T-cell (primary cell): ENCODE measurements around the gene RBM38. TPM values are rescaled to one million over a fixed set of nuclear protein-coding genes. Genes with fewer than 3 reads are reported as not detected.

Source experiments
- ATAC-seq, 4 experiments: fragments of 200-7000 bp in 3 of 4; fragments of 150-1000 bp in 1 of 4; cut with Tn5 transposase; replicated peaks in 1 of 4; 1 replicate in 3 of 4; 2 replicates in 1 of 4; pipeline ENCODE4 v1.10.0; 2021; ENCODE audit warnings: moderate library complexity in 3 of 4, mild to moderate bottlenecking in 2 of 4, moderate number of reproducible peaks in 1 of 4
- CTCF ChIA-PET, 2 donors: fragments of 300-600 bp; sonication (Branson Sonifier 250); formaldehyde crosslinking; loops; one replicate each; lab custom pipeline; 2022; ENCODE audit warnings: antibody characterized with exemption in 2 of 2; lab: Charles Lee
- POLR2A ChIA-PET, 2 donors: fragments of 300-600 bp; sonication (Branson Sonifier 250); formaldehyde crosslinking; loops; one replicate each; lab custom pipeline; 2022; ENCODE audit warnings: antibody characterized with exemption in 2 of 2; lab: Charles Lee
- DNase-seq, 35 experiments: peaks; one replicate each; pipeline versions ENCODE4 v3.0.0 to v3.0.0-alpha.2; 2013 to 2023
- H3K27ac ChIP-seq: one replicate; pipeline ENCODE4 v1.5.1; 2013; ENCODE audit warnings: low read length
- H3K27me3 ChIP-seq, 2 experiments: replicated peaks in 1 of 2; 1 replicate in 1 of 2; 2 replicates in 1 of 2; pipeline versions ENCODE4 v1.6.1 to v1.7.0; 2013; ENCODE audit warnings: low read length in 1 of 2, mixed read lengths in 1 of 2; ENCODE audit not compliant: control insufficient read depth in 2 of 2, insufficient read depth in 2 of 2; ENCODE audit errors: extremely low read depth in 1 of 2
- H3K36me3 ChIP-seq, 2 donors: 1 replicate in 1 of 2; 2 replicates in 1 of 2; pipeline versions ENCODE4 v1.6.1 to v1.7.0; 2013; ENCODE audit warnings: low read length in 1 of 2; ENCODE audit not compliant: control insufficient read depth in 2 of 2, insufficient read depth in 1 of 2; ENCODE audit errors: extremely low read depth in 1 of 2
- H3K4me1 ChIP-seq, 2 experiments: 1 replicate in 1 of 2; 2 replicates in 1 of 2; pipeline versions ENCODE4 v1.6.1 to v1.7.0; 2013; ENCODE audit warnings: low read length in 2 of 2, mixed read lengths in 1 of 2; ENCODE audit not compliant: insufficient read depth in 2 of 2, control insufficient read depth in 1 of 2; ENCODE audit errors: extremely low read depth in 1 of 2
- H3K4me3 ChIP-seq, 2 donors: 1 replicate in 1 of 2; 2 replicates in 1 of 2; pipeline versions ENCODE4 v1.5.1 to v1.7.0; 2013; ENCODE audit warnings: mild to moderate bottlenecking in 2 of 2, low read length in 1 of 2, moderate library complexity in 1 of 2; ENCODE audit not compliant: control insufficient read depth in 1 of 2; ENCODE audit errors: extremely low read depth in 1 of 2
- H3K9me3 ChIP-seq: 2 replicates; pipeline ENCODE4 v1.7.0; 2013
- H3K27ac Mint-ChIP-seq, 2 donors: one replicate each; pipeline ENCODE4 v1.8.0; 2020 to 2021; ENCODE audit warnings: mild to moderate bottlenecking in 2 of 2, mixed read lengths in 2 of 2
- H3K27me3 Mint-ChIP-seq, 2 donors: one replicate each; pipeline ENCODE4 v1.8.0; 2021 to 2022; ENCODE audit warnings: mixed read lengths in 2 of 2
- H3K36me3 Mint-ChIP-seq: one replicate; pipeline ENCODE4 v1.8.0; 2021; ENCODE audit warnings: mixed read lengths
- H3K4me1 Mint-ChIP-seq, 3 donors: one replicate each; pipeline ENCODE4 v1.8.0; 2020 to 2022; ENCODE audit warnings: mixed read lengths in 3 of 3, mild to moderate bottlenecking in 1 of 3
- H3K4me3 Mint-ChIP-seq, 3 donors: one replicate each; pipeline ENCODE4 v1.8.0; 2020 to 2022; ENCODE audit warnings: mild to moderate bottlenecking in 3 of 3, mixed read lengths in 3 of 3, moderate library complexity in 3 of 3
- H3K9me3 Mint-ChIP-seq, 3 donors: one replicate each; pipeline ENCODE4 v1.8.0; 2020 to 2022; ENCODE audit warnings: mixed read lengths in 3 of 3
- WGBS: methylation state at CpG from one replicate; pipeline ENCODE4 v1.1.5; 2013; ENCODE audit warnings: missing lambda C conversion rate; ENCODE audit not compliant: insufficient coverage; 5-methylcytosine and 5-hydroxymethylcytosine counted together
- total RNA-seq, 35 experiments: library from RNA in 6 of 35; stranded (reverse) in 6 of 35; fragments of 120-200 nt in 1 of 35; gene quantifications; one replicate each; pipeline versions ENCODE4 v1.2.1 to v1.2.4 and lab custom pipeline; 2013 to 2026

RBM38 gene
- total RNA-seq, 5 donors from 2014 or later (not counting 1 experiment from before 2014, with no cell fraction given): 111 to 271 (median 124) TPM

GRCh38 chr20:57385940-57386339, 5.3 kb upstream of the RBM38 start:
- Mint-ChIP-seq H3K36me3 (peaks cover 3% of the 10 kb centered on the region), H3K9me3 (no peaks in the 10 kb centered on the region), H3K27me3 (no peaks in the 10 kb centered on the region), H3K27ac (no peak overlapping the region), H3K4me3 (no peak overlapping the region), H3K4me1 (peaks cover 26 to 41% (median 32%) of the 10 kb centered on the region in 3 donors)
- Histone ChIP-seq H3K36me3 (peaks cover 7 to 10% of the 10 kb centered on the region in 2 donors), H3K27ac (no peak overlapping the region), H3K9me3 (no peaks in the 10 kb centered on the region), H3K4me1 (peaks cover 8 to 50% of the 10 kb centered on the region in 2 experiments), H3K4me3 (no peak overlapping the region), H3K27me3 (no peaks in the 10 kb centered on the region)
- ChIA-PET POLR2A (no interaction called here), CTCF (interaction anchor here in 1 of 2 donors (0.6 kb wide), 1 partner anchor 113 kb away, joined by 6 read pairs; no protein-coding TSS in a partner anchor)
- WGBS: 95% methylated on average over 4 of the region's 6 CpGs
- no peak for ATAC-seq
- no peak for DNase-seq

GRCh38 chr20:57386762-57387161, 4.4 kb upstream of the RBM38 start:
- Mint-ChIP-seq H3K9me3 (no peaks in the 10 kb centered on the region), H3K27me3 (no peaks in the 10 kb centered on the region), H3K4me1 (peaks cover 26 to 39% (median 30%) of the 10 kb centered on the region in 3 donors), H3K36me3 (peaks cover 2% of the 10 kb centered on the region), H3K27ac (no peak overlapping the region), H3K4me3 (no peak overlapping the region)
- H3K36me3 ChIP-seq: peaks cover 5 to 7% of the 10 kb centered on the region in 2 donors
- H3K4me1 ChIP-seq: peaks cover 8 to 51% of the 10 kb centered on the region in 2 experiments
- H3K27ac ChIP-seq: no peak overlapping the region
- ATAC-seq (no peak), DNase-seq (no peak)
- no peak overlapping the region for H3K4me3 ChIP-seq
- WGBS: 100% methylated on average over 2 of the region's 4 CpGs
- H3K9me3 ChIP-seq: no peaks in the 10 kb centered on the region
- CTCF ChIA-PET: interaction anchor here in 1 of 2 donors (0.6 kb wide), 1 partner anchor 112 kb away, joined by 6 read pairs; no protein-coding TSS in a partner anchor
- no peaks in the 10 kb centered on the region for H3K27me3 ChIP-seq
- POLR2A ChIA-PET: no interaction called here

GRCh38 chr20:57387463-57387862, 3.7 kb upstream of the RBM38 start:
- peaks cover 8 to 51% of the 10 kb centered on the region in 2 experiments for H3K4me1 ChIP-seq
- no peak for DNase-seq
- ChIA-PET POLR2A (no interaction called here), CTCF (no interaction called here)
- no peaks in the 10 kb centered on the region for H3K27me3 Mint-ChIP-seq
- WGBS: 100% methylated on average over 8 of the region's 8 CpGs
- H3K27ac Mint-ChIP-seq: peak overlapping the region in 1 of 2 donors; percentile 6
- H3K4me3 Mint-ChIP-seq: no peak overlapping the region
- no peak for ATAC-seq
- peaks cover 2% of the 10 kb centered on the region for H3K36me3 Mint-ChIP-seq
- H3K4me1 Mint-ChIP-seq: peaks cover 19 to 34% (median 23%) of the 10 kb centered on the region in 3 donors
- H3K4me3 ChIP-seq: no peak overlapping the region
- H3K27ac ChIP-seq: no peak overlapping the region
- H3K9me3 ChIP-seq: no peaks in the 10 kb centered on the region
- H3K36me3 ChIP-seq: peaks cover 5 to 7% of the 10 kb centered on the region in 2 donors
- H3K27me3 ChIP-seq: no peaks in the 10 kb centered on the region
- no peaks in the 10 kb centered on the region for H3K9me3 Mint-ChIP-seq

GRCh38 chr20:57387945-57388371, 3.2 kb upstream of the RBM38 start:
- H3K4me1 ChIP-seq: peaks cover 8 to 53% of the 10 kb centered on the region in 2 experiments
- peak overlapping the region; percentile 57 to 58 for H3K27ac Mint-ChIP-seq
- no peaks in the 10 kb centered on the region for H3K27me3 ChIP-seq
- no peaks in the 10 kb centered on the region for H3K9me3 ChIP-seq
- ATAC-seq (no peak), DNase-seq (peak in 1 of 35 experiments; percentile 21)
- H3K27ac ChIP-seq: no peak overlapping the region
- H3K4me3 ChIP-seq: no peak overlapping the region
- WGBS: 100% methylated on average over 2 of the region's 7 CpGs
- peaks cover 17 to 32% (median 20%) of the 10 kb centered on the region in 3 donors for H3K4me1 Mint-ChIP-seq
- no peaks in the 10 kb centered on the region for H3K27me3 Mint-ChIP-seq
- H3K36me3 Mint-ChIP-seq: peaks cover 4% of the 10 kb centered on the region
- peaks cover 5 to 7% of the 10 kb centered on the region in 2 donors for H3K36me3 ChIP-seq
- H3K4me3 Mint-ChIP-seq: peak overlapping the region in 1 of 3 donors; percentile 82
- POLR2A ChIA-PET: no interaction called here
- CTCF ChIA-PET: interaction anchor here in 1 of 2 donors (1.3 kb wide), 1 partner anchor 33 kb away, joined by 7 read pairs; no protein-coding TSS in a partner anchor
- H3K9me3 Mint-ChIP-seq: no peaks in the 10 kb centered on the region

- H3K36me3 ChIP-seq: peaks cover 9 to 15% of the 10 kb centered on the region in 2 donors
- POLR2A ChIA-PET: interaction anchor here (0.6 to 0.9 kb wide), 3 partner anchors 10 to 66 kb away, joined by 5 to 17 read pairs (median 7); no protein-coding TSS in a partner anchor
- H3K27me3 ChIP-seq: no peaks in the 10 kb centered on the region
- Mint-ChIP-seq H3K36me3 (peaks cover 14% of the 10 kb centered on the region), H3K4me1 (peaks cover 29 to 37% (median 31%) of the 10 kb centered on the region in 3 donors), H3K27ac (peak overlapping the region; percentile 91), H3K27me3 (no peaks in the 10 kb centered on the region), H3K9me3 (no peaks in the 10 kb centered on the region), H3K4me3 (peak overlapping the region; percentile 77 to 82 (median 82))
- H3K9me3 ChIP-seq: no peaks in the 10 kb centered on the region
- peak overlapping the region; percentile 44 to 53 for H3K4me3 ChIP-seq
- H3K27ac ChIP-seq: peak overlapping the region; percentile 69
- ATAC-seq: peak; percentile 21 to 44 (median 40)
- WGBS: 7% methylated on average over 55 of the region's 57 CpGs
- CTCF ChIA-PET: interaction anchor here (0.6 to 2.6 kb wide), 9 partner anchors 9 to 492 kb away, joined by 3 to 13 read pairs (median 3); no protein-coding TSS in a partner anchor
- DNase-seq: peak in 30 of 35 experiments; percentile 39 to 74 (median 56)
- peaks cover 20 to 54% of the 10 kb centered on the region in 2 experiments for H3K4me1 ChIP-seq
Observed at GRCh38 chr20:57388953-57389694, 2.1 kb upstream of the RBM38 start.
